ENCODE data around the gene KRTAP4-11.
"Not testable (repeated sequence)": the region's sequence is repeated elsewhere in the genome, so short reads cannot be mapped to it uniquely, and the experiment has no call there.

The KRTAP4-11 gene

DNA sequence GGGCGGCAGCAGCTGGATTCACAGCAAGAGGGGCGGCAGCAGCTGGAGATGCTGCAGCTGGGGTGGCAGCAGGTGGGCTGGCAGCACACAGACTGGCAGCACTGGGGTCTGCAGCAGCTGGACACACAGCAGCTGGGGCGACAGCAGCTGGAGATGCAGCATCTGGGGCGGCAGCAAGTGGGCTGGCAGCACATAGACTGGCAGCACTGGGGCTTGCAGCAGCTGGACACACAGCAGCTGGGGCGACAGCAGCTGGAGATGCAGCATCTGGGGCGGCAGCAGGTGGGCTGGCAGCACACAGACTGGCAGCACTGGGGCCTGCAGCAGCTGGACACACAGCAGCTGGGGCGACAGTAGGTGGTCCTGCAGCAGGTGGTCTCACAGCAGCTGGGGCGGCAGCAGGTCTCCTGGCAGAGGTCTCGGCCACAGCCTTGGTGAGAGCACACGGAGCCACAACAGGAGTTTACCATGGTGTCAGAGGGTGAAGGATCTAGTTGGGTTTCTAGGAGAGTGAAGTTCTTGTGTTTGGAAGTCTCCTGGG is at the start of gene KRTAP4-11:
Gene KRTAP4-11 (minus strand): TSS at position 528 of the 541 bp plus-strand sequence. CDS start 58 bp downstream, at position 470.
- not testable (repeated sequence) for DNase-seq (ENCODE audit: low read depth, low spot score)

DNA sequence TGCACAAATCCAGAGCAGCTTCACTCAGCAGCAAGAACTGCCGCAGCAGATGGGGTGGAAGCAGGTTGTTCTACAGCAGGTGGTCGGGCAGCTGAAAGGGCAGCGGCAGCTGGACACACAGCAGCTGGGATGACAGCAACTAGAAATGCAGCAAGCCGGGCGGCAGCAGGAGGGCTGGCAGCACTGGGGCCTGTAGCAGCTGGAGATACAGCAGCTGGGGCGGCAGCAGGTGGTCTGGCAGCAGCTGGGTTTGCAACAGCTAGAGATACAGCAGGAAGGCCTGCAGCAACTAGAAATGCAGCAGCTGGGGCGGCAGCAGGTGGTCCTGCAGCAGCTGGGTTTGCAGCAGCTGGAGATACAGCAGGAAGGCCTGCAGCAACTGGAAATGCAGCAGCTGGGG is 49.4 kb upstream of the KRTAP4-11 start:
- no peak for DNase-seq (ENCODE audit: low read depth, low spot score)

DNA sequence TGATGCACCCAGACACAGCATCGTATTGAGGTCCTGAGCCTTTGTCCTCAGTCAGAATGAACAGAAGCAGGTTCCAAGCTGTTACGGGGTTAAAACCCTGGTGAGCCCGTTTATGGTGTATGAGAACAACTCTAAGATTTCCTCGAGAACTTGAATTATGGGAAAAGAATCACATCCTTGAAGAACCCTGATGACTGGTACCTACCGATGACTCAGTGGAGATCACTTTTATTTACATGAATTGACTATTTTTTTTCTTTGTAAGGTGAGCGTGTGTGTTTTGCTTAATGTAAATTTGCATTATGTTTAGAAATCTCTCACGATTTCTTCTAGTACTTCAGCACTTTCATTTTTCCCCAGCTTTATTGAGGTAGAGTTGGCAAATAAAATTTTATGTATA is 45.7 kb upstream of the KRTAP4-11 start:
- DNase-seq (ENCODE audit: low read depth, low spot score), result no peak

DNA sequence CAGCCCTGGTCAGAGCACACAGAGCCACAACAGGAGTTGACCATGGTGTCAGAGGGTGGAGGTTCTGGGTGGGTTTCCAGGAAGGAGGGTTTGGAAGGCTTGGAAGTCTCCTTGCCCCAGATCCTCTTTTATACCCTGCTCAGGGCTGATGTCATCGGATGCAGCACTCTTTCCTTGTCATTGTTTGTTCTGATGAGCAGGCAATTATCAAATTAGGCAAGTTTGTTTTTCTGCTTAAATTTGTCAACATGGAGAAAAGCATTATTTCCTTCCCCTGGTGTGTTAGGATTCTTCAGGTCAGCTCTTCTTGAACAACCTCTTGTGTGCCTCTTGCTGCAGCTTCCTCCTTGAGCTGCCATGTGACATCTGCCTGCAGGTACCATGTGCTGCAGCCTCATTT is 42.5 kb upstream of the KRTAP4-11 start, which contains the start of gene KRTAP4-4:
Gene KRTAP4-4 (minus strand): TSS at position 101 of the 400 bp plus-strand sequence. CDS start 57 bp downstream, at position 44.
- DNase-seq (ENCODE audit: low read depth, low spot score), result no peak

DNA sequence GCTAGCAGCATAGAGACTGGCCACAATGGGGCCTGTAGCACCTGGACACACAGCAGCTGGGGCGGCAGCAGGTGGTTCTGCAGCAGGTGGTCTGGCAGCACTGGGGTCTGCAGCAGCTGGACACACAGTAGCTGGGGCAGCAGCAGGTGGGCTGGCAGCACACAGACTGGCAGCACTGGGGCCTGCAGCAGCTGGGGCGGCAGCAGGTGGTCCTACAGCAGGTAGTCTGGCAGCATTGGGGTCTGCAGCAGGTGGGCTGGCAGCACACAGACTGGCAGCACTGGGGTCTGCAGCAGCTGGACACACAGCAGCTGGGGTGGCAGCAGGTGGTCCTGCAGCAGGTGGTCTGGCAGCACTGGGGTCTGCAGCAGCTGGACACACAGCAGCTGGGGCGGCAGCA is 42.0 kb upstream of the KRTAP4-11 start:
- not testable (repeated sequence) for DNase-seq (ENCODE audit: low read depth, low spot score)

DNA sequence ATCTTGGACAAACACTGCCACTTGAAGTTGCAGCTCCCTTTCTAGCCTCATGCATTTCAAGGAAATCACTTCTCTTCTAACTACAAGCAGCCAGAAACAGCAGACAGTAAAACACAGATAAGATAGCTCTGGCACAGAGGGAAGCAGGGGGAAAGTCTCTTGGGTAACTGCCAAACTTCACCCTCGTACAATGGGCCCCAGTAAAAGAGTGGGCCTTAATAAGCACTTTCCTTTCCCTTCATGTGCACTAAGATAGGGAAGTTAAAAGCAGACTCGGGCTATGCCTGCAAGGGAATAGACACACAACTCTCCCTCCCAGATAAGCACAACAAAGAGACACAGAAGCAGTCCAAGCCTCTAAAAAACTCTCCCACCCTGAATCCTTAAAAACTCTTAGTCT is 35.7 kb upstream of the KRTAP4-11 start:
- no peak for DNase-seq (ENCODE audit: low read depth, low spot score)

DNA sequence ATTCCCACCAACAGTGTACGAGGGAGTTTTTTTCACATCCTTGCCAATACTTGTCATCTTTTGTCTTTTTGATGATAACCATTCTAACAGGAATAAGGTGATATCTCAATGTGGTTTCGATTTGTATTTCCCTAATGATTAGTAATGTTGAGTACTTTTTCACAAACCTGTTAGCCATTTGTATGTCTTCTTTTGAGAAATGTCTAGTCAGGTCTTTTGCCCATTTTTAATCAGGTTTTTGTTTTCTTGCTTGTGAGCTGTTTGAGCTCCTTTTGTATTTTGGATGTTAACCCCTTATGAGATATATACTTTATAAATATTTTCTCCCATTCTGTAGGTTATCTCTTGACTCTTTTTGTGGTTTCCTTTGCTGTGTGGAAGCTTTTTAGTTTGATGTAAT is 33.4 kb upstream of the KRTAP4-11 start:
- no peak for DNase-seq (ENCODE audit: low read depth, low spot score)

DNA sequence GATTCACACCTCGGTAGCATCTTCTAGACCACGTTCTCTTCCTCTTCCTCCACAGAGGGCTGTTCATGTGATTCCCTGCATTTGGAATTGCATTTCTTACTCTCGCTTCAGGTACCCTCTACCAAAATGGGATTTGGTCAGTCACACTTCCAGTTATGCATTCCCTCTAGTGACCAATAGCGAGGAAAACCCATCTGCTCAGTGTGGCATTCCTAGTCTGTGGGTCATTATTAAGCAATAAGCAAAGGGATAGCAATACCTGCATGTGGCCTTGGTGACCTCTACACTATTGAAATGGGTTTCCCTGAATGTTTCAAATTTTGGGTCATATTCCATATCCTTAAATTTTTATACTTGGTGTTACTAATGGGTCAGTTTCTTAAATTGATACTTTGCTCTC is 31.9 kb upstream of the KRTAP4-11 start:
- DNase-seq (ENCODE audit: low read depth, low spot score), result no peak

DNA sequence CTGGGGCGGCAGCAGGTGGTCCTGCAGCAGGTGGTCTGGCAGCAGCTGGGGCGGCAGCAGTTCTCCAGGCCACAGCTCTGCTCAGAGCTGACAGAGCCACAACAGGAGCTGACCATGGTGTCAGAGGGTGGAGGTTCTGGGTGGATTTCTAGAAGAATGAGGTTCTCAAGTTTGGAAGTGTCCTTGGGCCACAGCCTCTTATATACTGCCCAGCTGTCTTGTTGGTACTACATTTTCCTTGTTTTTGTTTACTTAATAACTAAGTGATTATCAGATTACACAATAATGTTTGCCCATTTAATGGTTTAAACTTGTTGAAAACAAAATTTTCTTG is 31.4 kb upstream of the KRTAP4-11 start, which contains the start of gene KRTAP4-5:
Gene KRTAP4-5 (minus strand): TSS at position 174 of the 334 bp plus-strand sequence. CDS start 58 bp downstream, at position 116.
- DNase-seq (ENCODE audit: low read depth, low spot score), result no peak

DNA sequence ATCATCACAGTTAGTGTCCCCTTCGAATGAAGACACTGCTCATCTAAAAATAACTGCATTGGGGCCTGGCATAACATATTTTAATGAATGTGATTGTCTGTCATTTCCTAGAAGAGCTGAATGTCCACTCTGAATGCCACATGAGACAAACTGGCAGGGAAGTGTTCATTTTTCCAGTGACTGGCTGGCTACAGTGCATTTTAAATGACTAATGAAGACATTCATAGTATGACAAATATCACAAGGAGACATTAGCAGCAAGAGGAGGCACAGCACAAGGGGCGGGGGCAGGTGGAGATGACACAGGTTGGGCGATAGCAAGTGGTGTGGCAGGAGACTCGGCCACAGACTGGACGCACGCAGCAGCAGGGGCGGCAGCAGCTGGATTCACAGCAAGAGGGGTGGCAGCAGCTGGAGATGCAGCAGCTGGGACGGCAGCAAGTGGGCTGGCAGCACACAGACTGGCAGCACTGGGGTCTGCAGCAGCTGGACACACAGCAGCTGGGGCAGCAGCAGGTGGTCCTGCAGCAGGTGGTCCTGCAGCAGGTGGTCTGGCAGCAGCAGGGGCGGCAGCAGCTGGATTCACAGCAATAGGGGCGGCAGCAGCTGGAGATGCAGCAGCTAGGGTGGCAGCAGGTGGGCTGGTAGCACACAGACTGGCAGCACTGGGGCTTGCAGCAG is 30.9 kb upstream of the KRTAP4-11 start:
- DNase-seq (ENCODE audit: low read depth, low spot score), result not testable (repeated sequence)

DNA sequence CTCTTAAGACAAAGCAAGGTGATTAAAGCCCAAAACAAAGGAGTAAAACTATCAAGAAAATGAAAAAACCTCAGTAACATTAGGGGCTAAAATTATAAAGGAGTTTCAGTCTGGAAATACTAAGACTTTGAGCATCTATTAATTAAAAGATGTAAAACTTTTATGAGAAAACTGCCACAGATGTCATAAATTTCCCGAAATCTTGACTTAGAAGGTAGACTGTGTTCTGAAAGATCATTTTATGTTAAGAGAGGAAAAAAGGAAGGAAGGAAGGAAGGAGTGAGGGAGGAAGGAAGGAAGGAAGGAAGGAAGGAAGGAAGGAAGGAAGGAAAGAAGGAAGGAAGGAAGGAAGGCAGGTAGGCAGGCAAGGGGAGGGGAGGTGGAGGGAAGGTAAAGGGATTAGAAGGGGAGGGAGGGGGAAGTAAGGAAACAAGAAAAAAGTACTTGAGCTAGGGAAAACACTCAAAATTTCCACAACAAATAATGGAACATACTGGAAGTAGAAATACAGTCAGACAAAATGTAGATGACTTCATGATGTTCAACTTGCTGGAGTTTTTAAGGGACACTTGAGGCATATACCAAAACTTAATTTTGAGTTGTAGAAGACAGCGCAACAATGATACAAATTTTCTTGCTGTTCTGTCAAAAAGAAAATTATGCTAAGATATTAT is 29.5 kb upstream of the KRTAP4-11 start:
- DNase-seq (ENCODE audit: low read depth, low spot score), result no peak

DNA sequence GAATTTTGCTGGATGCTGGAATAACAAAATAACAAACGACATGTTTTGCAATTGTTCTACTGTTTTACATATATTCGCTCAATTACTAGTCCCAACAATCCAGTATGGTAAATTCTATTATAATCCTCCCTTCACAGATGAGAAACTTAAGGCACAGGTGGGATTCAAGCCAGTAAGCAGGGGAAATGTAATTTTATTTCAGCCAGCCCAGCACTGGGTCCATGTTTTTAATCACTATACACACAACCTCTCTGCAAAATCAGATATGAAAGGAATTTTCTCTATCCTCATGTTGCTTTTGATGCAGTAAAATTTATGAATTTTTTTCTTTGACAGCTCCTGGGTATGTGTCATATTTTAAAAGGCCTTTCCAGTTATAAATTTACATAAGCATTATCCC is 27.1 kb upstream of the KRTAP4-11 start:
- DNase-seq (ENCODE audit: low read depth, low spot score), result no peak

DNA sequence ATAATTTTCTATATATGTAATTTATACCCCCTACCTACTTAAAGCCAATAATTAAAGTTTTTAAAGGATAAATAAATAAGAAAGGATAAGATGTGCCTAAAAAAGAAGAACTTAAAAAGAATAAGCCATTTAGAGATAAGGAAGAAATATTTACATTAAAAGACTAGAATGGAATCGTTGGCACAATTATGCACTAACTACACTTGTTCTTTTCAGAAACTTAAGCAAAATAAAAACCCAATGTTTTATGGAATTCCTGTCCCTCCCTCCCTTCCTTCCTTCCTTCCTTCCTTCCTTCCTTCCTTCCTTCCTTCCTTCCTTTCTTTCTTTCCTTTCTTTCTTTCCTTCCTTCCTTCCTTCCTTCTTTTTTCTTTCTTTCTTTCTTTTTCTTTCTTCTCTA is 26.7 kb upstream of the KRTAP4-11 start:
- DNase-seq (ENCODE audit: low read depth, low spot score), result no peak

DNA sequence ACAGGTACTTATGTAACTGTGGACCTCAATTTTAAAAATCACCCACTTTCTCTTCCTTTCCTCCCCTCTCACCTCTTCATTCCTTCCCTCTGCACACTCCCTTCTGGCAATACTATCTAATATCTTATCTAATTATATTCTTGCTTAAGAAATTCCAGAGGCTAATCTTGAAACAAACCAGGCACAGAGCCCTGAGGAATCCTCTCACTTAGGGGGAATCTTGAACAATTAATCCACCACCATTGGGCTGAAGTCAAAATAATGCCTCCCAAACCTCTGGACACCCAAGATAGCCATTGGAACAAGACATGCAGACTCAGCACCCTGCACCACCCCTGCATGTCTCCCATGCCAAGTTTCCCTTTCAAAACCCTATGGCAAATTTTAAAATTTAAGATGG is 23.2 kb upstream of the KRTAP4-11 start:
- DNase-seq (ENCODE audit: low read depth, low spot score), result no peak

DNA sequence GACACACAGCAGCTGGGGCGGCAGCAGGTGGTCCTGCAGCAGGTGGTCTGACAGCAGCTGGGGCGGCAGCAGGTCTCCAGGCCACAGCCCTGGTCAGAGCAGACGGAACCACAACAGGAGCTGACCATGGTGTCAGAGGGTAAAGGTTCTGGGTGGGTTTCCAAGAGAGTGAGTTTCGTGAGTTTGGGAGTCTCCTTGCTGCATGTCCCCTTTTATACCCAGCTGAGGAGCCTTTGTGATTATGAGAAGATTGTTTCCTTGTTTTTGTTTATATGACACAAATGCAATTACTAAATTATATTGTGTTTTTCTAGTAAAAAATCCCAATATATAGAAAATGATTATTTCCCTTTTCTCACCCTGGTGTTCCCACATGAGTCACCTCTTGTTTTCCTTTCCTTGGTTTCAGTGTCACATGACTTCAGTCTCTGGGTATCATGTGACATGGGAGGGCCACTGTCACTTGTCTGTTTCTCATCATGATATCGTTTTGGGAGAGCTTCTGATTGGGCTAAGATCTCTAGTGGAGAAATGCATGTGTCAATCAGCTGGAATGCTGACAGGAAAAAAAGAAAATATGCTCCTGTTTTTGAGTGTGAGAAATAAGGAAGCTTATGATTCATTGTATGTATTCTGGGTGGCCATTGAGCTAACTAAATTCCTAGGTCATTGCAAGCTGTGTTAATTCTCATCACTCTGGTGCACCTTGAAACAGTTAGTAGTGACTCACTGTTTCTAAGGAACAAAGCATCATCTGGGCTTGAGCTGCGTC is 22.4 kb upstream of the KRTAP4-11 start, which contains the start of gene KRTAP4-6:
Gene KRTAP4-6 (minus strand): TSS at position 185 of the 772 bp plus-strand sequence. CDS start 57 bp downstream, at position 128.
- DNase-seq (ENCODE audit: low read depth, low spot score), result no peak

DNA sequence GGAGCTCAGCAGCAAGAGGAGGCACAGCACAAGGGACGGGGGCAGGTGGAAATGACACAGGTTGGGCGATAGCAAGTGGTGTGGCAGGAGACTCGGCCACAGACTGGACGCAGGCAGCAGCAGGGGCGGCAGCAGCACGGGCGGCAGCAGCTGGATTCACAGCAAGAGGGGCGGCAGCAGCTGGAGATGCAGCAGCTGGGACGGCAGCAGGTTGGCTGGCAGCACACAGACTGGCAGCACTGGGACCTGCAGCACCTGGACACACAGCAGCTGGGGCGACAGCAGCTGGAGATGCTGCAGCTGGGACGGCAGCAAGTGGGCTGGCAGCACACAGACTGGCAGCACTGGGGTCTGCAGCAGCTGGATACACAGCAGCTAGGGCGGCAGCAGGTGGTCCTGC is 21.7 kb upstream of the KRTAP4-11 start:
- not testable (repeated sequence) for DNase-seq (ENCODE audit: low read depth, low spot score)

DNA sequence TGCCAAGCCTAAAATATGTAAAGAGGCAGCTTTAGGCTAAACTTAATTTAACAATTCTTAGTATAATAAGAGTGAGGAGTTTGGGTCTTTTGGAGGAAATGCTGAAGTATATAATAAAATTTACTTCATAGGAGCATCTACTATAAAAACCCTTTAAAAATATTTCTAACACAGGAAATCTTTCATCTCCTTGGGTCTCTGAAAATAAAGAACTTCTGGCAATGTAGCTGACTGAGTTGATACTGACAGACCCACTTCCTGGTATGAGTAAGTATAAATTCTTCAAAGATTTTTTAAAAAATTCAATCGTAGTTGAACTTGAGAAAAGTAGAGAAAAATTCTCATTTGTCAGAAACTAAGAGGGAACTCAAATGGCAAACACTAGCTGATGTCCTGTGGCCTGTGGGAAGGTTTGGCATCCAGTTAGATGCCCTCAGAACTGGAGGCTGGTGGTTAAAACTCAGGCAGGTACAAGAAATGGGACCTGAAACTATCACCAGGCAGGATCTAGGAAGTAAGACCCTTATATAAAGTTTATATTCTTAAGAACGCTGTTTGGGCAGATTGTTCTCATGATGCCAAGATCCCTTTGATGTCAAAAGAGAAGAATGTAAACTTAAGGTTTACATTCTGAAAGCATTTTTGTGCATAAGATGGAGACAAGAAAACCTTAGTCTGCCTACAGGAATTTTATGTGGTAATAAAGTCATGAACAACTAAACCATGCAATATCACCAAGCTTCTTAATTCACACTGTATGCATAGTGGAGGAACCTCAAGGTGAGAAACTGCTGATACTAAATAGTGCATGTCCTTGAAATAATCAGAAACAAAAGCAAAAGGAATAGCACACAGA is 15.9 kb upstream of the KRTAP4-11 start:
- DNase-seq (ENCODE audit: low read depth, low spot score), result no peak

DNA sequence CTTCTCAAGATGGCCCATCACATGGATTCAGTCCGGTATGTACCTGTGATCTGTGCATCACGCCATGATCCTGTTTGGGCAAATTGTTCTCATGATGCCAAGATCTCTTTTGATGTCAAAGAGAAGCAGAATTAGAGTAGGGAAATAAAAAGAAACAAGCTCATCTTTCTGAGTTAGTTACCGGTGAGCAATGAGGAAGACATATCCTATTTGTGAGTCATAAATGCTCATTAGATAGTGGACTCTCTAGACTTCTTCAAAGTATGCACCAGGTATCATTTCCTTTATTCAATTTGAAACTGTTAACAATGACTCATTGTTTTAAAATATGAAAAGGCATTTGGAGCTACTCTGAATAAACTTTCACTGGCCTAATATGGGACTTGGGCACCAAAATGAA is 13.8 kb upstream of the KRTAP4-11 start:
- DNase-seq (ENCODE audit: low read depth, low spot score), result no peak

DNA sequence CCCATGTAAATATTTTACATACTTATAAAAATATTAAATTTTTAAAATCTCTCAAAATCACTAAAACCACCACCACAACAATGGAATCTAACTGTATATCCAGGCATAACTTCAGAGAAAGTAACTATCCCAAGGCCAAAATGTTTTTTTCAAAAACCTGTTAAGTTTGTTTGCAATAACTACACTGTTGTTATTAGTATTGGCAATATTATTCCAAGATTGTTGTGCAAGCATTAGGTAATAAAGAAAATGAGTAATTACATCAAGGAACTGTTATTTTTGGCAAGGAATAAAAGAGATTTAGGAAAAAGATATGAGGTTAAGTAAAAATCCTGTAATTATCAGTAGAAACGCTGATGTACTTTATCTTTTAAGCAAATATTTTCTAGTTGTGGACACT is 9.2 kb upstream of the KRTAP4-11 start:
- DNase-seq (ENCODE audit: low read depth, low spot score), result no peak

DNA sequence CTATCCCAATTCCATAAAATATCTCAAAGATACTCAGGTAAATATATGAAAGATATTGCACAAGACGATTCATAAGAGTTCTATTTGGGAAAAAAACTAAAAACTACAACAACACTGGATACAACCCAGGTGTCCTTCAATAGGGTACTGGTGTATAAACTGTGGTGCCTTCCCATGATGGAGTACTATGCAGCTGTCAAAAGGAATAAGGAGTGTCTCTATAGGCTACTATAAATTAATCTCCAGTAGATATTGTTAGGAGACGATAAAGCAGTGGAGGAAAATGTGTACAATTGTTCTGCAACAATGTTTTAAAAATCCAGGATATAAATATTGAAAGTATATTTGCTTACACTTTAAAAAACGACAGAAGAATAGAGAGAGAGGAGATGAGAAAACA is 8.2 kb upstream of the KRTAP4-11 start:
- no peak for DNase-seq (ENCODE audit: low read depth, low spot score)

DNA sequence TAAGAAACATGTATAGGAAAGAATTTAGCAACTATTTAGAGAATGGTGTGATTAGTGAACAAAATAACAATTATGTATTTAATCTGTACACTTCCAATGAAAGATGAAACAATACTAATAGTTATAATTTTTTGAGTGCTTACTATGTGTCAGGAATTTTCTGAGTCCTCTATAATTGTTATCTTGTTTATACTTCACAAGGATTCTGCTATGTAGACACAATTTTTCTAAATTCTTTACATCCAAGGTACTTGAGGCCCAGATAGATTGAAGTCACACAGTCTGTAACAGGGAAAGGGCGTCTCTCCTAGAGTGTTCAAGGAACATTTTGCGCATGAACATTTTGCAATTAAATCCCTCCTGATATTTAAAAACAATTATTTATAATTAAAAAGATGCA is 6.9 kb upstream of the KRTAP4-11 start:
- no peak for DNase-seq (ENCODE audit: low read depth, low spot score)
